HG03060 (cell line): ENCODE measurements around the gene PAX2.

Source experiments
- ATAC-seq: cut with Tn5 transposase; IDR thresholded peaks from one replicate; pipeline ENCODE4 v1.9.1; 2021; ENCODE audit warnings: low read depth, moderate number of reproducible peaks; ENCODE audit not compliant: unreplicated experiment

The PAX2 gene

DNA sequence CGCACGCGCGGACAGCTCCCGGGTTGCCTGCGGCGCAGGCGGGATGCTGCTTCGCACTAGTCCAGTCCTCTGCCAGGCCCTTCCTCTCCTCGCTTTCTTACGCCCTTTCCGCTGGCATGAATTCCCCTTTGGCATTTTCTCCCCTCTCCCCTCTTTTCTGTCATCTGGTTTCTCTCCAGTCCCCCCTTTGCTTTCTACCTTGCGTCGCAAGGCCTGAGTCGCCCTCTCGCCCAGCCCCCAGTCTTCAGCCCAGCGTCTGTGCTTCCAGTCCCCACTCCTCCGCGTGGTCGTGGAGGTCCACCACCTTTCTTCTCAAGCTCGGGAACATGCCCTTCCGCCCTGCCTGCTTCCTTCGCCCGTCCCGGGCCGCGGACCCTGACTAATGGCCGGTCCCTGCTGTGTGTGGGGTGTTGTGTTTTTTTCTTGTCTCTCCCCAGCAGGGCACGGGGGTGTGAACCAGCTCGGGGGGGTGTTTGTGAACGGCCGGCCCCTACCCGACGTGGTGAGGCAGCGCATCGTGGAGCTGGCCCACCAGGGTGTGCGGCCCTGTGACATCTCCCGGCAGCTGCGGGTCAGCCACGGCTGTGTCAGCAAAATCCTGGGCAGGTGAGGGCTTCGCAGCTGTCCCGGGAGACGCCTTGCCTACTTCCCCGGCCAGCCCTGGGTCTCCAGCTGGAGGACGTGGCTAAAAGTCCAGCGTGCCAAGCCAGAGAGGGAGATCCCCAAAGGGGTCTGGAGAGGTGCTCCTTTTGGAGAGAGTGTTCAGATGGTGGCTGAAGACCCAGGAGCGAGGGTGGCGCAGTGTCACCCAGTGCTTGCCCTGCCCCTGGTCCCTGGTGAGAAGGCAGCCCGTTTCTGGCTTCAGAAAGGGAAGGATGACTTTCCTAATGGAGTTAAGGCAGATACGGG is 4.2 kb downstream of the PAX2 start:
- no peak for ATAC-seq

DNA sequence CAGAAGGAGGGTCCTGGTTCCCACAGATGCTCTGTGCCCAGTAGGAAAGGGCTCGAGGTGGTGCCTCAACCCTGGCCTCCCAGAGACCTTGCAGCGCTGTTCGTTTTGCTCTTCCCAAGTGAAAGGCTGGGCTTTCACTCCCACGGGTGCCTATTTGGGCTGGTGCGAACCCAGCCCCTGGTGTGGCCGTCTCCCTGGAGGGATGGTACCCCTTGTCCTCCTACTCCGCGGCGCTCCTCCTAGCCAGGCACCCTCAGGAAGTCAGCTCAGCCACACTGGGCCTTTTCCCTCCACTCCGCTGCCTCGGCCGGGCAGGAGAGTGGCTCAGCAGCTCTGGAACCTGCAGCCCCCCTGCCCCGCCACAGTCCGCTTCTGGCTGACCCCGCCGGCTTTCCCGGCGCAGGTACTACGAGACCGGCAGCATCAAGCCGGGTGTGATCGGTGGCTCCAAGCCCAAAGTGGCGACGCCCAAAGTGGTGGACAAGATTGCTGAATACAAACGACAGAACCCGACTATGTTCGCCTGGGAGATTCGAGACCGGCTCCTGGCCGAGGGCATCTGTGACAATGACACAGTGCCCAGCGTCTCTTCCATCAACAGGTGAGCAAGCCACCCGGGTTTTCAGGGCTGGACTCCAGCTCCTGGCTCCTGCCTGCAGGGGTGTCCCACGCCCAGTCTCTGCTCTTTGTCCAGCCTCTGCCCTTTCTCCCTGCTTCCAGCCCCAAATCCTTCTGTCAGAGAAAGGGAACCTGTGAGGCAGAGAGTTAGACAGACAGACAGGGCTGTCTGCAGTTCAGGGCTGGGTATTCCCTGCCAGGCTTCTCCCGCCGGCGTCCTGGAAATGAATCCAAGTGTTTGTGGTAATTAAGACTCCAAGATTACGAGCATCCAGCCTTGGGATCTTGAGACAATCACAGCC is 5.2 kb downstream of the PAX2 start:
- no peak for ATAC-seq

DNA sequence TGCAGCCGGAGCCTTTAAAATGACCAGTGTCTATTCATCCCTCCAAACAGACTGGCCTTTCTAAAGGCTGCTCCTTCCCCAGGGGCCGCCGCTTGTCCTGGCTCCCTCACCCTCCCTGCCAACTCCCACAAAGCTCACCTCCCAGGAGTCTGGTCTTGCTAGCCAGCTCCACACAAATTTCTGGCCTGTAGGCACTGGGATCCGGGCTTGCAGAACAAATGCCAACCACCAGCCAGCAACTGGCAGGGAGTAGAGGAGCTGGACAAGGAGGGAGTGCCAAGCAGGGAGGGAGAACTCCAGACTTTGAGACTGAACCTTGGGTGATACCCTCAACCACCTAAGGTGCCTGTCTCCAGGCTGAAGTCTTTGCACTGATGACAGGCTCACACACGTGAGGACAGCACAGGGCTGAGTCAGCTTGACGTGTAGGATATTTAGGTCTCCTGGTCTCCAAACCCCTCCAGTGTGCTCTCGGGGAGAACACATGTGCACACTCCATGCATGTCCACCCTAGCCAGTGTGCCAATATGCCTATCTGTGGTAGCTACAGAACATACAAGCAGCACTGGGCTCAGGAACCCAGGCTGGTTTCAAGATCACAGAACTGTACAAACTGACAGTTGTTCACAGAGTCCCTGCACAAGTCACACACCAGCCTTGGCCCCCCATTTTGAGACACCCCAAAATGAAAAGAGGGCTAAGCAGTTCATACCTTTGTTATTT is 6.0 kb downstream of the PAX2 start:
- no peak for ATAC-seq

DNA sequence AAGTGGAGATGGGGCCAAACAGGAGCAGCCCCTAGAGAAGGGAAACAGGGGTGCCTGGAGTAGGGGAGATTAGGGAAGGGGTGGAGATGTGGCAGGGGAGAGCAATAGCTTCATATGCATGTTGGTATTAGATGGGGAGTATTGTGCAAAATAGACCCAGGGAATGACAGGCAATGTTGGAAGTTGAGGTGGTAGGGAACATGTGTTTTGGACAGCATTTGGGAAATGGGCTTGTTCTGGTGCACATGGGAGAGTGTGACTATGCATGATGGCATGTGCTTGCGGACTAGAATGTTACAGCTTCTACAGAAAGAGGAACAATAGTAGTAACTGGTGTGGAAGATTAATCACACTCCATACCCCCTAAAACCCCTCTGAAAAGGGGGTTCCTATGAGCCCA is 10.4 kb downstream of the PAX2 start:
- no peak for ATAC-seq

DNA sequence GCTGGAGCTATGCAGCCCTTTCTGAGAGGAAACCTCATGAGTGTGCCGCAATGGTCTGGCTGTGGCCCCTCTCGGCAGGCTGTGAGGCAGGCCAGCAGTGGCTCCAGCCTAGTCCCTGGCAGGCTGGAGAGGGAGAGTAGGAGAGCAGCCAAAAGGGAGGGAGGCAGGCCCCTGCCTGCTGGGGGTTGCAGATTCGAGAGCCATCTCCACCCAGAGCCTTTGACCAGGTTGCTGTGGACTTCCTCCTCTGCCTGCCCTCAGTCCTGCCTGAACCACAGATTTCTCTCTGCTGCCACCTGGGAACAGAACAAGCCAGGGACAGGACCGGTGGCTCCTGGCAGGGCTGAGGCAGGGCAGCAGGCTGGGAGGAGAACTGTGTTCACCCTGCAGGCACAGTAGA is 13.9 kb downstream of the PAX2 start:
- ATAC-seq, result no peak

DNA sequence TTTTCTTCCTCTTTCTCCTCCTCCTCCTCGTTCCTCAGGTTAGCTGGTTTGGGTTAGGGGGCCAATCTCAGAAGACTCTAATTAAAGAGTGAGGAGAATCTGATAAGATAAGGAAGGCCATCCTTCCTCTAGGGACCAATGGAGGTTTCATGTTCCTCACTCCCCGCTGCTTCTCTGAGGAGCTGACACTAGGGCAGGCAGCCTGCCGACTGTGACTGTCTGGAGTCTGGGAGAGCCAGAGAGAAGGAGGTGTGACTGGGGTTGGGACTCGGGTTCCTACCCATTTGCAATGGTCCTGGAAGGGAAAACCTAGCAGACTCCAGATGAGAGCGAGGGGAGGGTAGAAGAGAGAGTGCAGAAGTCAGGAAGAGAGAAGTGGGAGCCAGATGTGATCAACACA is 15.3 kb downstream of the PAX2 start:
- ATAC-seq, result no peak

DNA sequence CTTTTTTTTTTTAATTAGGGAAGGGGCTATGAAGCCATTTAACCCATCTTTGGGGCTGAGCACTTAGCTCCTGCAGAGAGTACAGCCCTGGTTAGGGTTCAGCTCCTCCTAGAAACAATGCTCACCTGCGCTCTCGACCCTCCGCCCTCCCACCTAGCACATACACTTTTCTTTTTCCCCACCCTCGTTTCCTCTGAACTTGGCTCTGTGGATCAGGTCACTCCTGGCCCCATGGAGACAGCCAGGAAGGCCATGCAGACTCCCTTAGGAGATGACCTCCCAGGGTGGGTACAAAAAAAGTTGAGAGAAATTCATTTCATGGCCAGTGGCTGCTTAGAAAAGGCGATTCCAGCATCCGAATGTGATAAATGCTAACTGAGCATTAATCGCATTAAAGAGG is 15.8 kb downstream of the PAX2 start:
- ATAC-seq, result no peak

DNA sequence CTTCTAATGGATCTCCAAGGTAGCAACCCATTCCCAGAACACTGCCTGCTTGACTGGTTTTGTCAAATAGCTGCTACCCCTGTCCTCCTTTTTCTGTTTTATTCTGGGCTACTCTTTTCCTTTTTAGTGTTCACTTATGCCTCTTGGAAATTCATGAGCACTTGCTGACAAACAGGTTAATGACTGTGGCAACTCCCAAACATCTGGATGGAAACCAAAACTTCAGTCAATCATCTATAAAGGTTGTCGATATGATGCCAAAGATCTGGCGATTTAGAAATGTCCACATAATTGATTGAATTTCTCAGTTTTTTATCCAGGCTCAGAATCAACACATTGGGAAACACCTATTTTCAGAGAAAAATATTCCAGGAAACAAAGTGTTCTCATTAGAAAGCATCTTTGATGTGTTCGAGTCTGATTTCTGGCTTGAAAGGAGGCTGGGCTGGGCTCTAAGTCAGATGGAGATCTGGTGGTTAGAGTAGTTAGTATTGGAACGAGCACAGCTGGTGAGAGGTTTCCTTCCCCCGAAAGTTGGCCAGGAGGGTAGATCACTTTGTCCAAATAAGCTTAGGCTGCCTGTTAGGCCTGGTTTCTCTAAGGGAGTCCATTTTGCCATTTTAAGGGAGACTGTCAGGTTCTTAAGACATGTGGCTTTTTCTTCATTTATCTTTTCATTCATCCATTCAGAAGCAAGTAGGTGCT is 17.8 kb downstream of the PAX2 start:
- ATAC-seq, result no peak

DNA sequence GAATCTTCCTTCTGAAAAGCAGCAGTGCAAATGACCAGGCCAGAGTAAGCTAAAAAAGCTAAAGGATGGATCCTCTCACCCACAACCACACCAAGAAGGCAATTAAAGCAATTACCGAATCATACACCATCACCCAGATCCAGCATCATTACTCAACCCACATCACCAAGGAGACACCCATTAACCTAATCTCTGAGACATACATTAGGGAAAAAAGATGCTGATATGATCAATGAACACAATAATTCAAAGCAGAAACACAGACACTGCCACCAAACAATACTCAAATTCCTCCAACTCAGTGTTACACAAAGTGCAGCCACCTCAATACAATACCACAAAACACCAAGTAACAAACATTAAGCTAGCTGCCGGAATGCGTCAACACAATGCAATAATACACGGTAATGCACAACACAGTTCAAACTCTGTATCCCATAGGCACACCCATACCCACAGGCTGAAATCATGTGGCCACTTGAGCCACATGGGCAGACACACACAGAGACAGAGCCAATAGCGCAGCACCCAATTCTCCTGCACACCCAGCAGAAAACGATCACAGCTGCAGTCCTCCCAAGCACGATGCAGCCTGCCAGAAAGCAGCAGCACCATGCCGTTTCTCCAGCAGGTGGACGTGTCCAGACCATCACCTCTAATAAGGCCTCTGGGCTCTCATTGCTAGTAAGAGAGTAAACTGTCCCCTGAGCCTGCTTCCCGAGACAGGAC is 21.5 kb downstream of the PAX2 start:
- ATAC-seq, result no peak

DNA sequence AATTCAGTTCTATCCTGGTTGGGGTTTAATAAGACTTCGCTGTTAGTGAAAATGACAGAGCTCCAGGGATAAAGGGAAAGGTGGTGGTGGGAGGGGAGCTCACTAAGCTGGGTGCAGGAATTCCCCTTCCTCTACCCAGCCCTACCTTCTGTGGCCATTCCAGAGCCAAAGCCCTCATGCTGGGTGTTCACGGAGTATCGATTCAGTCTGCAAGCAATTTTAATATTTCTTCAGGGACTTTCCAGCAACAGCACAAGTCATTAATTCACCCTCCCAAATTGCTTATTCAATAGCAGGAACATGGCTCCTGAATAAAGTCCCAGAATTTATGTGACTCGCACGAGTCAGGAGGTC is 22.0 kb downstream of the PAX2 start:
- ATAC-seq, result no peak

DNA sequence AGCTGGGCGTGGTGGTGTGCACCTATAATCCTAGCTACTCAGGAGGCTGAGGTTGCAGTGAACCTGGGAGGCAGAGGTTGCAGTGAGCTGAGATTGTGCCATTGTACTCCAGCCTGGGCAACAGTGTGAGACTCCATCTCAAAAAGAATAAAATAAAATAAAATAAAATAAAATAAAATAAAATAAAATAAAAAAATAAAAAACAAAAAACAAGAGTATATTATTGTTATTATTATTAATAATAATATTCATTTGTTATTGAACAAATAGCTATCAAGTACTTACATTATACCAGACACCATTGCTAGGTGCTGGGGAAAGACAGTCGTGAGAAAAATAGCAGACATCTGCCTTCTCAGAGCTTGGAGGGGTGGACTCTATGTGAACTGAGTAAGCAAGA is 24.1 kb downstream of the PAX2 start:
- no peak for ATAC-seq

DNA sequence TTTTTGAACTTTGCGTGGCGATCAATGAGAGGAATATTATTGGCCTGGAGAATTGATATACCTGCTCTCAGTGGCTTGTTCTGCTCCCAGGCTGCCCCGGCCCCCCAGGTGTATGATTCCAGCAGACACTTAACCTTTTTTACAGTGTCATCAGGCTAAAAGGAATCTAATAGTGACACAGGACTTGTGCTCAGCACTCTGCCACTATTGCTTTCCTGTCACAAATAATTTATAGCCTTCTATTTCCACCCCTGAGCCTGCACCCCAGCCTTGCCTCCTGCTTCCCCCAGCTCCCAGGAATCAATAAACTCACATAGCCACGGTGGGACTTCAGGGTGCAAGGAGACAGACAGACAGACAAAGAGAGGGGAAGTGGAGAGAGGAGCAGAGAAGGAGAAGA is 28.3 kb downstream of the PAX2 start:
- ATAC-seq, result no peak

DNA sequence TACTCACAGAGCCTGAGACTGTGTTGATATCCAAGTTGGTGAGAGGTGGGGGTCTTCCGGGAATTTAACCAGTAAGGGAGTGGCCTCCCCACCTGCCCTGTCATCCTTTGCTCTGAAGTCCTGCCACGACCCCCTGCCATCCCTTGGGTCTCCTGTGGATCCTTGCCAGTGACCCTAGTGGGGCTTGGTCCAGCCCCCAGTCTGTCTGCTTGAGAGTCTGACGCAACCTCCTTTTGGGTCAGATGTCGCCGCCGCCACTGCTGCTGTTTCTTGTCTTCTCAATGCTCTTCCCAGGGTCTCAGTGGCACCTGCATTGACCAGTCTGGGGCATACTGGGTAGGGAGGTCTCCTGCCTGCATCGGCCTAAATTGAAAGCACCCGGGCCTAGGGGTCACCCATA is 28.8 kb downstream of the PAX2 start:
- no peak for ATAC-seq

DNA sequence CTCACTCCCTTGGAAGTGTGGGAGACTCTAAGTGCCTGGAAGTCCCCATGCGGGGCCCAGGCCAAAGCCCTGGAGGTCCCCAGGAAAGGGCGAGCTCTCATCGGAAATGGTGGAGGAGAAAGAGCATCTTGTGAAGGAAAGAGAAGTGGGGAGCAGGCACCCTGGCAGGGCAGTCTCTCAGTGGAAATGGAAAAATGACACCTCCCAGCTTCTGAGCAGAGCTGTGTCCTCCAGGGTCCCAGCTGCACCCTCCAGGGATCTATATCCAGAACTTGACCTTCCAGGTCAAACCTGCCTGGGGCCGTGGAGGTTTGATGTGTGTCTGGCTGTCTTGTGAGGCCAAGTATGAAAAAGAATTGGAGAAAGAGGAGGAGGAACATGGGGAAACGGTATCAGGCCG is 29.5 kb downstream of the PAX2 start:
- no peak for ATAC-seq

DNA sequence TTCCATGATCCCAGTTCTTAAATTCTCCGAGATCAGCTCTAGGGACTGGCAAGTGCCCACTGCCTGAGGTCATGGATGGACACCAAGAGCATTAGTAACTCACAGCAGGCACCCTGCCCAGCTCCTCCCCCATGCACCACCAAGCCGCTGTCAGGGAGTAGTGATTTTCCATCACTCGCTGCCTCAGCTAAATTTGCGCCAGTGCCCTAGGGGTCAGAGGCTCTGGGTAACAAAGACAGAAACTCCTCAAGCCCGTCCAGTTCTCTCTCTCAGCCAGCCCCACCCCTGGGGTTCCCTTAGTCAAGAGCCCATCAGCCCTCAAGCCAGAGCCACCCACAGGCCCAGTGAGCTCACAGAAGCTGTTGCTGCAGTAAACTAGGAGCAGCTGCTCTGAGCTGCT is 30.0 kb downstream of the PAX2 start:
- ATAC-seq, result no peak

DNA sequence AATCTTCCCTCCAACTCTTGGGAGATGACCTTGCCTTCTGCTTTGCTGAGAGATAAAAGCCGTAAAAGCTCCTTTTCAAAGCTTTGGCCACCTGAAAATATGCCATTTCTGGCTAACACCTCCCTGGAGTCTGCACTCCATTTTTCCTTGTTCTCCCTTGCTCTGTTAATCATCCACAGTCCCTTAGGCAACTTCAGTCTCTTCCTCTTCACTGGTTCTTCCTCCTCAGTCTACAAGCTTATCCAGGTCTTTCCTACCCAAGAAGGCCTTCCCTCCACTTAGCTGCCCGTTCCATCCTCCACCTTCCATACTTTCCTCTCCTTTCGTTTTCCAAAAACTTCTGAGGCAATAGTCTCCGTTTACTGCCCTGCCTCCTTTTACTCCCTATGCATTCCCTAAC is 30.5 kb downstream of the PAX2 start:
- ATAC-seq, result no peak

DNA sequence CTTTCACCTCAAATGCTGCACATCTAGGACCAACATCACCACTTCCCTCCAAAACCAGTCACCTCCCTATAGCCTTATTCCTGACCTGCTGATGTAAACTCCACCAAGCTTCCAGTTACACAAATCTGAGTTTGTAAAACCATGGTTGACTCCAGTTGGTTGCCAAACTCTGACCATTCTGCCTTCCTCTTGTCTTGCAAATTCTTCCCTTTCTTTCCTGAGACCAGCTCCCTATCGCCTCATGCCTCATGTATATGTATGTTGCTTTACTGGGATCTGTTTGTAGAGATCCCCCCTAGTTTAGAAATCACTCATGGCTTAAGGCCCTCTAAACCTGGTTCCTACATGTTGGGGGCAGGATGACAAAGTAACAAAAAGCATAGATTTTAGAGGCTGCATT is 31.3 kb downstream of the PAX2 start:
- ATAC-seq, result no peak

DNA sequence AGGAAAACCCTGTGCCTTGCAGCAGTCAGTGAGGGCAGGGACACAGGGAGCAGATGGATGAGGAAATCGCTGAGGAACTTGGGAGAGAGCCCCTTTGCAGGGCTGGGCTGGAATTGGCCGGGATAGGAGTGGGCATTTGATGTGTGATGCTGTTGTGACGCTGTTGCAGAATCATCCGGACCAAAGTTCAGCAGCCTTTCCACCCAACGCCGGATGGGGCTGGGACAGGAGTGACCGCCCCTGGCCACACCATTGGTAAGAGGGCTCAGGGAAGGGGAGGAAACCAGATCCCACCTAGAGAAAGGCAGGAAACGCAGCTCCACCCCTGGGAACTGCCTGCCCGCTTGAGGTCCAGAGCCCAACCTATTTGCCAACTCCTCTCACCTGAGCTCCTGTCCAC is 33.9 kb downstream of the PAX2 start:
- ATAC-seq, result no peak

DNA sequence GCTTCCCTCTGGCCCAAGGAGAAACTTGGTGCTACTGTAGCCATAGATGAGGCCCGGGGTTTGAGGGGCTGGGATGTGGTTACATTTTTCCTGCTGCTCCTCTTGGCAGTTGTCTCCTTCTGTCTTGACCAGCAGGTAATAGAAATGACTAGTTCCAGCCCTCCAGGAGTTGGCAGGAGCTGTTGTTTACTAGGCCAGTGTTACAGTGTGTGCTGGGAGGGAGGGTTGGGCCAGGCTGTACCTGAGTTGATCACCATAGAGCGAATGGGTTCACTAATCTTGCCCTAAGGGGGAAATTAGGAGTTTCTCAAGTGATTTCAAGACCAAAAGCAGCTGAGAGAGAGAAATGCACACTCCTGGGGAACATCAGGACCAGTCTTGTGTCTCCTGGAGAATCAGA is 34.9 kb downstream of the PAX2 start:
- no peak for ATAC-seq

DNA sequence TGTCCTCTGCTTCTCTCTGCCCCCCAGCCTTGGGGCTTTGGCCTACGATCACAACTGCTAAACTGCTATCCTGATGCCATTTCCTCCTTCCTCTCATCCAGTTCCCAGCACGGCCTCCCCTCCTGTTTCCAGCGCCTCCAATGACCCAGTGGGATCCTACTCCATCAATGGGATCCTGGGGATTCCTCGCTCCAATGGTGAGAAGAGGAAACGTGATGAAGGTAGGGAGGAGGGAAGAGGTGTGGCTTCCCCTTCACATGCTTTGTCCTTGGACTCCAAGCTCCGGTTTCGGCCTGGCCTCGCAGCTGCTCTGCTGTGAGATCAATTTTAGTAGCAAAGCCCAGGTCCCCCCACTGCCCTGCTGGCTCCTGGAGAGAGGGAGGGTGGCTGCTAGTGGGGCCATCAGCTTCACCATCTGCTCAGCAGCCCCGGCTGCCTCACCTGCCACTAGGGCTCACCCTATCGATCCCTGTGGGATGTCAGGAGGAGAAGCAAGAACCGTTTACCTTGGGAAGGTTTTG is 35.8 kb downstream of the PAX2 start:
- no peak for ATAC-seq
